Measurements from ENCODE around the gene GLT1D1. TPM values are rescaled to one million over a fixed set of nuclear protein-coding genes. Genes with fewer than 3 reads are reported as not detected.

GLT1D1 gene
- polyA plus RNA-seq, 4 donors, result 1.7 to 2.0 (median 1.8) TPM

- DNase-seq (ENCODE audit: low read depth in 4 of 4, low spot score in 3 of 4), result no peak
Observed at GRCh38 chr12:128991716-128992115, 138.4 kb downstream of the GLT1D1 start.

GRCh38 chr12:128992116-128992515 lies 138.8 kb downstream of the GLT1D1 start:
- no peak for DNase-seq (ENCODE audit: low read depth in 4 of 4, low spot score in 3 of 4)

GRCh38 chr12:128992550-128992949 lies 139.3 kb downstream of the GLT1D1 start:
- no peak for DNase-seq (ENCODE audit: low read depth in 4 of 4, low spot score in 3 of 4)

GRCh38 chr12:128994856-128995255 lies 141.6 kb downstream of the GLT1D1 start:
- no peak for DNase-seq (ENCODE audit: low read depth in 4 of 4, low spot score in 3 of 4)

DNA sequence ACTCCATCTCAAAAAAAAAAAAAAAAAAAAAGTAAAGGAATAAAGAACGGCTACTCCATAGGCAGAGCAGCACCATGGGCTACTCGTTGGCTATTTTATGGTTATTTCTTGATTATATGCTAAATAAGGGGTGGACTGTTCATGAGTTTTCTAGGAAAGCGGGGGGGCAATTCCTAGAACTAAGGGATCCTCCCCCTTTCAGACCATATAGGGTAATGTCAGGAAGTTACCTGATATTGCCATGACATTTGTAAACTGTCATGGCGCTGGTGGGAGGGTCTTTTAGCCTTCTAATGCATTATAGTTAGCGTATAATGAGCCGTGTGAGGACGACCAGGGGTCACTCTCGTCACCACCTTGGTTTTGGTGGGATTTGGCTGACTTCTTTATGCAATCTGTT lies 142.3 kb downstream of the GLT1D1 start:
- no peak for DNase-seq (ENCODE audit: low read depth in 4 of 4, low spot score in 3 of 4)

DNA sequence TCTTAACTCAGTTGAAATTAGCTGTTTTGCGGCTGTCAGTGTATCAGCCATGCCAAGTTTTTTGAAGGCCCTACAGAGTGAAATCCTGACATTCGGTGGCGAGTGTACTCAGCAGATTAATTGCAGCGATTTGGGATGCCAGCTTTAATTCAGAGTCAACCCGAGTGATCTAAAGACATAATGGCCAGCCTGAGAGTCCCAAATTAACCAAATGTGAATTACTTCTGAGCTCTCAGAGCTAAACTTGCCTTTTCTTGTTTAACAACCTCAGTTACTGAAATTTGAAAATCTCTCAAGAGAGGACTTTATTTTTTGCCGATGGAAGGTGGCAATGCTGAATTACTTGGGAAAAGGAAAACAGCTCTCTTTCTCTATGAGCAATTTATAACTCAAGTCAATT lies 148.5 kb downstream of the GLT1D1 start:
- no peak for DNase-seq (ENCODE audit: low read depth in 4 of 4, low spot score in 3 of 4)

DNA sequence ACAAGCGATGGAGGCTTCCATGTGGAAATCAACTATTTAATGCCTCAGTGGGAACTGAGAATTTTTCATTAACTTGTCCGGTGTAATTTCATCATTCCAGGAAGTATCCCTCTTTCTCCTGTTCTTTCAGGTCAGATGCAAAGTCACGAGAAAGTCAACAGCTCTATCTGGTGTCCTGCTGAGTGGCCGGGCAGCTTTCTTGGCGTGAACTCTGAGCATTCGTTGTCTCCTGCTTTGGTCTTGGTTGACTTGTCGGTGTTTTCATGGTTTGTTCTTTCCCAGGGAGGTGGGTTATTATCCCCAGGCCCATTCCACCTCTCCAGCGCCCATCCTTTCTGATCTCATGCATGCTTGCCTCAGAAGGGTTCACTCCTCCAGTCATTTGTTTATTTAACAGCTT lies 149.1 kb downstream of the GLT1D1 start:
- DNase-seq (ENCODE audit: low read depth in 4 of 4, low spot score in 3 of 4), result no peak

- DNase-seq (ENCODE audit: low read depth in 4 of 4, low spot score in 3 of 4), result no peak
Observed at GRCh38 chr12:129005416-129005815, 152.1 kb downstream of the GLT1D1 start.

- no peak for DNase-seq (ENCODE audit: low read depth in 4 of 4, low spot score in 3 of 4)
Observed at GRCh38 chr12:129005829-129006228, 152.6 kb downstream of the GLT1D1 start.

- no peak for DNase-seq (ENCODE audit: low read depth in 4 of 4, low spot score in 3 of 4)
Observed at GRCh38 chr12:129009833-129010622, 156.8 kb downstream of the GLT1D1 start.

GRCh38 chr12:129016159-129016558 lies 162.9 kb downstream of the GLT1D1 start:
- DNase-seq (ENCODE audit: low read depth in 4 of 4, low spot score in 3 of 4), result no peak

DNA sequence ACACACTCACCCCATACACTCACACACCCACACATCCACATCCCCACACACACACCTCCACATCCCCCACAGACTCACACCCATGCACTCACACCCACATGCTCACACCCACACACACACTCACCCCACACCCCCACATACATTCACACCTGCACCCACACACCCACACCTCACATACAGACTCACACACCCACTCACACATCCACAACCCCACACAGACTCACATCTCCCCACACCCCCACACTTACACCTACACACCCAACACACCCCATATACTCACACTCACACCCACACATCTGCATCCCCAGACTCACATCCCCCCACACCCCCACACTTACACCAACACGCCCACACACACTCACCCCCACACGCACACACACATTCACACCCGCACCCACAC lies 171.8 kb downstream of the GLT1D1 start:
- no peak for DNase-seq (ENCODE audit: low read depth in 4 of 4, low spot score in 3 of 4)

DNA sequence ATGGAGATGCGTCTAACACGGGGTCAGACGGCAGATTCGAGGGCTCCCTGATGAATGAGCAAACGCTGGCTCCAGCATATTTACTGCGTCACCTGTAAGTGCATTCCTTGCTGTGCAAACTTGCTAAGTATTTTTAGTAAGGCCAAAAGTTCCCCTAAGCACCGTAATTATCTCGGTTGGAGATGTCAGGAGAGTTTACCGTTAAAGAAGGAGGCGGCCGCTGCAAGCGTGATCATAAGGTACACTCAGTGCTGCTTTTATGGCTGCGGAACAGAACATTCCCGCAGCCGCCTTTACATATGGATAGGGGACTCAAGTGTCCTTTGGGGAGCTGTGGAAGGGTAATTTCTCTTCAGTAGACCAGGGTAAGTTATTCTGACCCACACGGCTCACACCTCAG lies 175.6 kb downstream of the GLT1D1 start:
- DNase-seq (ENCODE audit: low read depth in 4 of 4, low spot score in 3 of 4), result no peak

Other genes with a start within 250 kb of the GLT1D1 start
- gene SLC15A4, start 29.5 kb upstream of the GLT1D1 start, polyA plus RNA-seq (ENCODE audit: insufficient read length in 4 of 4), result 10 to 100 TPM; 28.5 to 32.7 (median 30.9) TPM